PFSK-1 (cell line): ENCODE measurements around the gene ALOX15B.

Source experiments
- FOXP2 ChIP-seq: optimal IDR thresholded peaks from 2 replicates; pipeline ENCODE3; 2011; ENCODE audit warnings: borderline replicate concordance, control low read depth, inconsistent platforms; ENCODE audit not compliant: insufficient read depth; ENCODE audit errors: extremely low read length, extremely low read depth
- POLR2AphosphoS5 ChIP-seq: IDR thresholded peaks from 2 replicates; pipeline ENCODE4 v1.6.1; 2012; ENCODE audit warnings: low read depth, mild to moderate bottlenecking, control low read depth, low read length, moderate library complexity
- SIN3A ChIP-seq: IDR thresholded peaks from 2 replicates; pipeline ENCODE4 v1.6.1; 2012; ENCODE audit warnings: mild to moderate bottlenecking, low read length, moderate library complexity, borderline replicate concordance; ENCODE audit not compliant: insufficient read depth
- TAF1 ChIP-seq: IDR thresholded peaks from 2 replicates; pipeline ENCODE4 v1.6.1; 2012; ENCODE audit warnings: low read length, control low read depth, borderline replicate concordance; ENCODE audit not compliant: insufficient read depth
- TF ChIP-seq, protein P1 (sequence below), 2 experiments: IDR thresholded peaks; 2 replicates each; pipeline versions ENCODE4 v1.6.1 to v1.8.0; 2011 to 2012; ENCODE audit warnings: low read depth in 2 of 2, low read length in 2 of 2, control low read depth in 1 of 2, inconsistent platforms in 1 of 2, mild to moderate bottlenecking in 1 of 2, moderate library complexity in 1 of 2; ENCODE audit not compliant: insufficient read depth in 1 of 2

ALOX15B gene

GRCh38 chr17:8079291-8080207 lies 40.7 kb downstream of the ALOX15B start:
- TF ChIP-seq POLR2AphosphoS5 (no peak), FOXP2 (no peak), TAF1 (no peak), SIN3A (no peak)
- TF ChIP-seq, protein P1, sequence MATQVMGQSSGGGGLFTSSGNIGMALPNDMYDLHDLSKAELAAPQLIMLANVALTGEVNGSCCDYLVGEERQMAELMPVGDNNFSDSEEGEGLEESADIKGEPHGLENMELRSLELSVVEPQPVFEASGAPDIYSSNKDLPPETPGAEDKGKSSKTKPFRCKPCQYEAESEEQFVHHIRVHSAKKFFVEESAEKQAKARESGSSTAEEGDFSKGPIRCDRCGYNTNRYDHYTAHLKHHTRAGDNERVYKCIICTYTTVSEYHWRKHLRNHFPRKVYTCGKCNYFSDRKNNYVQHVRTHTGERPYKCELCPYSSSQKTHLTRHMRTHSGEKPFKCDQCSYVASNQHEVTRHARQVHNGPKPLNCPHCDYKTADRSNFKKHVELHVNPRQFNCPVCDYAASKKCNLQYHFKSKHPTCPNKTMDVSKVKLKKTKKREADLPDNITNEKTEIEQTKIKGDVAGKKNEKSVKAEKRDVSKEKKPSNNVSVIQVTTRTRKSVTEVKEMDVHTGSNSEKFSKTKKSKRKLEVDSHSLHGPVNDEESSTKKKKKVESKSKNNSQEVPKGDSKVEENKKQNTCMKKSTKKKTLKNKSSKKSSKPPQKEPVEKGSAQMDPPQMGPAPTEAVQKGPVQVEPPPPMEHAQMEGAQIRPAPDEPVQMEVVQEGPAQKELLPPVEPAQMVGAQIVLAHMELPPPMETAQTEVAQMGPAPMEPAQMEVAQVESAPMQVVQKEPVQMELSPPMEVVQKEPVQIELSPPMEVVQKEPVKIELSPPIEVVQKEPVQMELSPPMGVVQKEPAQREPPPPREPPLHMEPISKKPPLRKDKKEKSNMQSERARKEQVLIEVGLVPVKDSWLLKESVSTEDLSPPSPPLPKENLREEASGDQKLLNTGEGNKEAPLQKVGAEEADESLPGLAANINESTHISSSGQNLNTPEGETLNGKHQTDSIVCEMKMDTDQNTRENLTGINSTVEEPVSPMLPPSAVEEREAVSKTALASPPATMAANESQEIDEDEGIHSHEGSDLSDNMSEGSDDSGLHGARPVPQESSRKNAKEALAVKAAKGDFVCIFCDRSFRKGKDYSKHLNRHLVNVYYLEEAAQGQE (IDR thresholded peaks at IDR 0.05; ENCODE audit: insufficient read depth in 1 of 2, low read depth in 2 of 2, low read length in 2 of 2) = no peak

GRCh38 chr17:8080208-8080798 lies 41.4 kb downstream of the ALOX15B start:
- TF ChIP-seq, protein P1 (IDR thresholded peaks at IDR 0.05; ENCODE audit: insufficient read depth in 1 of 2, low read depth in 2 of 2, low read length in 2 of 2) = no peak
- TF ChIP-seq POLR2AphosphoS5 (no peak), TAF1 (no peak), FOXP2 (no peak), SIN3A (no peak)

DNA sequence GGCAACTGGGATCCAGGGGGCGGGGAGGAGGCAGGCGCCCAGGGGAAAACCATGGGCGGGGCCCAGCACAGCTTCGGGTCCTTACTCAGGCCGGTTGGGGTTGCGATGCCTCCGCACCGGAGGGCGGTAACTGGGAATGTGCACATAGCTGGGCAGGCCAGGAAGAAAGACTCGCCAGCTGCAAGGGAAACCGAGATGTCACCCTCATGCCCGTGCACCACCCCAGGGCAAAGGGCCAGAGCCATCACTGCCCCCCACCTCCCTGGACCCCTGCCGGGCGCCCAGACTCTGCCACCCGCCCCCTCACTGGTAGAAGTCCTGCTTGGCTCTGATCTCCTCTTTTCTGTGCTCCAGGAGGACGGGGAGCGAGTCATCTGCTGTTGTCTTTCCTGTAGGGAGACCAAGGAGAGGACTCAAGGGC lies 42.0 kb downstream of the ALOX15B start:
- no peak for TF ChIP-seq FOXP2
- TF ChIP-seq SIN3A = no peak
- TF ChIP-seq, protein P1 (IDR thresholded peaks at IDR 0.05; ENCODE audit: insufficient read depth in 1 of 2, low read depth in 2 of 2, low read length in 2 of 2) = no peak
- no peak for TF ChIP-seq POLR2AphosphoS5
- TF ChIP-seq TAF1 = no peak

GRCh38 chr17:8081876-8082275 lies 43.0 kb downstream of the ALOX15B start:
- no peak for TF ChIP-seq TAF1
- TF ChIP-seq, protein P1 (IDR thresholded peaks at IDR 0.05; ENCODE audit: insufficient read depth in 1 of 2, low read depth in 2 of 2, low read length in 2 of 2) = no peak
- TF ChIP-seq FOXP2 = no peak
- no peak for TF ChIP-seq POLR2AphosphoS5
- no peak for TF ChIP-seq SIN3A
